CD4-positive, alpha-beta T cell (primary cell): ENCODE data around the gene SLAMF1. TPM values are rescaled to one million over a fixed set of nuclear protein-coding genes. Genes with fewer than 3 reads are reported as not detected.
"Not testable (repeated sequence)": the region's sequence is repeated elsewhere in the genome, so short reads cannot be mapped to it uniquely, and the experiment has no call there.

Source experiments
- ATAC-seq: fragments of 200-7000 bp; cut with Tn5 transposase; one replicate; pipeline ENCODE4 v1.10.0; 2022; ENCODE audit warnings: mild to moderate bottlenecking; ENCODE audit not compliant: poor library complexity
- CTCF ChIA-PET: fragments of 350-600 bp; sonication (Branson Sonifier 250); formaldehyde crosslinking; loops from one replicate; lab custom pipeline; 2021; ENCODE audit warnings: antibody characterized with exemption, inconsistent platforms; lab: Charles Lee
- POLR2A ChIA-PET: fragments of 350-600 bp; sonication (Branson Sonifier 250); formaldehyde crosslinking; loops from one replicate; lab custom pipeline; 2021; ENCODE audit warnings: antibody characterized with exemption, inconsistent platforms; lab: Charles Lee
- DNase-seq, 14 experiments: peaks; one replicate each; pipeline ENCODE4 v3.0.0-alpha.2; 2013 to 2020; ENCODE audit warnings: mixed read lengths in 2 of 14
- H3K27ac ChIP-seq, 2 donors: one replicate each; pipeline versions ENCODE4 v1.5.1 to v1.7.0; 2013; ENCODE audit warnings: low read length in 2 of 2, low read depth in 1 of 2, mild to moderate bottlenecking in 1 of 2
- H3K27me3 ChIP-seq, 2 experiments: 1 replicate in 1 of 2; 2 replicates in 1 of 2; pipeline versions ENCODE4 v1.6.1 to v1.7.0; 2013; ENCODE audit warnings: low read length in 2 of 2, control low read depth in 1 of 2, mild to moderate bottlenecking in 1 of 2, moderate library complexity in 1 of 2; ENCODE audit not compliant: insufficient read depth in 2 of 2, control insufficient read depth in 1 of 2
- H3K36me3 ChIP-seq: one replicate; pipeline ENCODE4 v1.6.1; 2013; ENCODE audit warnings: low read length, control low read depth; ENCODE audit not compliant: insufficient read depth
- H3K4me1 ChIP-seq: one replicate; pipeline ENCODE4 v1.6.1; 2013; ENCODE audit warnings: low read length, control low read depth; ENCODE audit not compliant: insufficient read depth
- H3K4me3 ChIP-seq: one replicate; pipeline ENCODE4 v1.5.1; 2013; ENCODE audit warnings: mild to moderate bottlenecking, low read length, moderate library complexity
- H3K9me3 ChIP-seq, 2 experiments: 1 replicate in 1 of 2; 2 replicates in 1 of 2; pipeline versions ENCODE4 v1.6.1 to v1.7.0; 2013; ENCODE audit warnings: low read length in 2 of 2, mild to moderate bottlenecking in 2 of 2, control low read depth in 1 of 2, moderate library complexity in 1 of 2; ENCODE audit not compliant: control insufficient read depth in 1 of 2, insufficient read depth in 1 of 2
- H3K27ac Mint-ChIP-seq: one replicate; pipeline ENCODE4 v1.8.0; 2020; ENCODE audit warnings: mixed read lengths
- H3K27me3 Mint-ChIP-seq: one replicate; pipeline ENCODE4 v1.8.0; 2021; ENCODE audit warnings: mixed read lengths
- H3K36me3 Mint-ChIP-seq: one replicate; pipeline ENCODE4 v1.8.0; 2021; ENCODE audit warnings: low read depth, mixed read lengths
- H3K4me1 Mint-ChIP-seq: one replicate; pipeline ENCODE4 v1.8.0; 2021; ENCODE audit warnings: low read depth, mixed read lengths
- H3K4me3 Mint-ChIP-seq: one replicate; pipeline ENCODE4 v1.8.0; 2020; ENCODE audit warnings: mild to moderate bottlenecking, mixed read lengths
- H3K9me3 Mint-ChIP-seq: one replicate; pipeline ENCODE4 v1.8.0; 2020; ENCODE audit warnings: mixed read lengths
- intact Hi-C, 2 experiments: fragments of 100-400 bp; cut with DNase I in 1 of 2; cut with micrococcal nuclease in 1 of 2; formaldehyde crosslinking; loops; one replicate each; pipeline versions ENCODE4 v1.15.1 to v1.9.0; 2023 to 2025; cut with DNase I, micrococcal nuclease
- polyA plus RNA-seq, 2 donors: library from polyadenylated mRNA; unstranded; fragments of 120-200 nt; gene quantifications; one replicate each; pipeline ENCODE4 v1.2.1, GENCODE V29; 2013
- total RNA-seq, 174 experiments: library from RNA in 2 of 174; stranded (reverse) in 2 of 174; gene quantifications; one replicate each; pipeline ENCODE4 v1.2.3 and lab custom pipeline; 2021 to 2026
- TF ChIP-seq, protein P1 (sequence below): fragments of 200-600 bp; IDR thresholded peaks from one replicate; pipeline ENCODE4 v1.8.0; 2022; ENCODE audit warnings: antibody characterized with exemption, mild to moderate bottlenecking

The SLAMF1 gene, protein sequence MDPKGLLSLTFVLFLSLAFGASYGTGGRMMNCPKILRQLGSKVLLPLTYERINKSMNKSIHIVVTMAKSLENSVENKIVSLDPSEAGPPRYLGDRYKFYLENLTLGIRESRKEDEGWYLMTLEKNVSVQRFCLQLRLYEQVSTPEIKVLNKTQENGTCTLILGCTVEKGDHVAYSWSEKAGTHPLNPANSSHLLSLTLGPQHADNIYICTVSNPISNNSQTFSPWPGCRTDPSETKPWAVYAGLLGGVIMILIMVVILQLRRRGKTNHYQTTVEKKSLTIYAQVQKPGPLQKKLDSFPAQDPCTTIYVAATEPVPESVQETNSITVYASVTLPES
- total RNA-seq (10 to 100 TPM; 39.4 to 39.8 TPM), total RNA-seq (lab: John Stamatoyannopoulos, UW) (26.1 to 698 (median 85.2) reads per million in 172 experiments)
- polyA plus RNA-seq (2013, experiment 1 of 2) = 50.1 TPM
- polyA plus RNA-seq (2013, experiment 2 of 2) = 59.7 TPM

DNA sequence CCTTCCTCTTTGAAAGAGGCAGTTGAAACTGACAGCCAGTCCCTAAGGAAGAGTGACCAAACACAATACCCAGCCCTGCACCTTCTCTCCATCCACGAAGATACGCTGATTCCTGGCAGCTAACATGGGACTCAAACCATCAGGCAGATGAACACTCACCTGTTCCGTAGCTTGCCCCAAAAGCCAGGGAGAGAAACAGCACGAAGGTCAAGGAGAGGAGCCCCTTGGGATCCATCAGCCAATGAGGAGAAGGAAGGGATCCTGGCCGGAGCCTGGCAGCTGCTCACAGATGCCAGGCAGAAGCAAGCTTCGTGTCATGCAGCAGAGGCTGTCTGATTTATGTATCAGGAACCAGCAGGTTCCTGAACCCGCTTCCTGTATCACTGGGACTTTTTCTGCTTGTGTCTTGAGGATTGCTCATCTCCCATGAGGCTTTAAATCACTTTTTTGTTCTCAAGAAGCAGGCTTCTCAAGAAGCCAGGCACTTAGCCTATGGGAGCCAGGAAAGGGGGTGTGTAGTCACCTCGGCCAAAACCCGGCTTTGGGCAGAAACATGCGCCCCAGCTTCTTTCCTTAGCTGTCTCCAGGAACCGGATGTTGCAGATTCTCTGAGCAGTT is at the start of gene SLAMF1:
Gene SLAMF1, minus strand, starts transcription at position 334 of the 618 bp plus-strand sequence. Its CDS starts 99 bp downstream, at position 235.
- Mint-ChIP-seq H3K27me3 (no peaks in the 10 kb centered on the region), H3K4me1 (peaks cover 78% of the 10 kb centered on the region), H3K27ac (peak within 1 kb of the TSS; percentile 97), H3K4me3 (peak within 1 kb of the TSS; percentile 97), H3K9me3 (no peaks in the 10 kb centered on the region), H3K36me3 (peaks cover 36% of the 10 kb centered on the region)
- H3K4me1 ChIP-seq = peaks cover 36% of the 10 kb centered on the region
- DNase-seq (peak in 6 of 14 experiments; percentile 22 to 78 (median 66)), ATAC-seq (peak; percentile 77)
- ChIA-PET POLR2A (interaction anchor here (0.6 to 5.7 kb wide), 13 partner anchors 7 to 218 kb away, joined by 3 to 74 read pairs (median 8); no protein-coding TSS in a partner anchor), CTCF (interaction anchor here (1.2 to 3.2 kb wide), 5 partner anchors 25 to 97 kb away, joined by 3 to 27 read pairs (median 5); no protein-coding TSS in a partner anchor)
- TF ChIP-seq, protein P1, sequence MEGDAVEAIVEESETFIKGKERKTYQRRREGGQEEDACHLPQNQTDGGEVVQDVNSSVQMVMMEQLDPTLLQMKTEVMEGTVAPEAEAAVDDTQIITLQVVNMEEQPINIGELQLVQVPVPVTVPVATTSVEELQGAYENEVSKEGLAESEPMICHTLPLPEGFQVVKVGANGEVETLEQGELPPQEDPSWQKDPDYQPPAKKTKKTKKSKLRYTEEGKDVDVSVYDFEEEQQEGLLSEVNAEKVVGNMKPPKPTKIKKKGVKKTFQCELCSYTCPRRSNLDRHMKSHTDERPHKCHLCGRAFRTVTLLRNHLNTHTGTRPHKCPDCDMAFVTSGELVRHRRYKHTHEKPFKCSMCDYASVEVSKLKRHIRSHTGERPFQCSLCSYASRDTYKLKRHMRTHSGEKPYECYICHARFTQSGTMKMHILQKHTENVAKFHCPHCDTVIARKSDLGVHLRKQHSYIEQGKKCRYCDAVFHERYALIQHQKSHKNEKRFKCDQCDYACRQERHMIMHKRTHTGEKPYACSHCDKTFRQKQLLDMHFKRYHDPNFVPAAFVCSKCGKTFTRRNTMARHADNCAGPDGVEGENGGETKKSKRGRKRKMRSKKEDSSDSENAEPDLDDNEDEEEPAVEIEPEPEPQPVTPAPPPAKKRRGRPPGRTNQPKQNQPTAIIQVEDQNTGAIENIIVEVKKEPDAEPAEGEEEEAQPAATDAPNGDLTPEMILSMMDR = no peak
- H3K36me3 ChIP-seq = peaks cover 7% of the 10 kb centered on the region
- no peaks in the 10 kb centered on the region for H3K27me3 ChIP-seq
- H3K4me3 ChIP-seq = peak within 1 kb of the TSS; percentile 69
- peak within 1 kb of the TSS; percentile 68 to 76 for H3K27ac ChIP-seq
- H3K9me3 ChIP-seq = no peaks in the 10 kb centered on the region
- intact Hi-C loops = loop anchor here (1.0 to 5.0 kb wide), 5 partner anchors 9 to 70 kb away; no protein-coding TSS in a partner anchor

DNA sequence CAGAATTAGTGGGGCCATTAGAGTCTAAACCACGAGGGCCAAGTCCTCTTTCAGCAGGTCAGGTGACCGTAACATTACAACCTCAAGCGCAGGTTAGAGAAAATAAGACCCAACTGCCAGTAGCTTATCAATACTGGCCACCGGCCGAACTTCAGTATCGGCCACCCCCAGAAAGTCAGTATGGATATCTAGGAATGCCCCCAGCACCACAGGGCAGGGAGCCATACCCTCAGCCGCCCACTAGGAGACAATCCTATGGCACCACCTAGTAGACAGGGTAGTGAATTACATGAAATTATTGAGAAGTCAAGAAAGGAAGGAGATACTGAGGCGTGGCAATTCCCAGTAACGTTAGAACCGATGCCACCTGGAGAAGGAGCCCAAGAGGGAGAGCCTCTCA is 45.5 kb upstream of the SLAMF1 start:
- TF ChIP-seq, protein P1 = peak; percentile 47
- H3K27me3 Mint-ChIP-seq, ATAC-seq, H3K4me3 Mint-ChIP-seq, H3K27ac ChIP-seq, H3K4me3 ChIP-seq, H3K9me3 Mint-ChIP-seq, intact Hi-C loops, H3K9me3 ChIP-seq, POLR2A ChIA-PET, H3K27me3 ChIP-seq: not testable (repeated sequence)
- Mint-ChIP-seq H3K36me3 (peaks cover 66% of the 10 kb centered on the region), H3K4me1 (peaks cover 90% of the 10 kb centered on the region), H3K27ac (peak overlapping the region; percentile 80)
- H3K36me3 ChIP-seq = peaks cover 23% of the 10 kb centered on the region
- CTCF ChIA-PET = interaction anchor here (0.9 to 1.5 kb wide), 6 partner anchors 9 to 76 kb away, joined by 3 to 6 read pairs (median 4); no protein-coding TSS in a partner anchor
- DNase-seq = peak in 3 of 14 experiments; percentile 28 to 61 (median 55)
- peaks cover 31% of the 10 kb centered on the region for H3K4me1 ChIP-seq

DNA sequence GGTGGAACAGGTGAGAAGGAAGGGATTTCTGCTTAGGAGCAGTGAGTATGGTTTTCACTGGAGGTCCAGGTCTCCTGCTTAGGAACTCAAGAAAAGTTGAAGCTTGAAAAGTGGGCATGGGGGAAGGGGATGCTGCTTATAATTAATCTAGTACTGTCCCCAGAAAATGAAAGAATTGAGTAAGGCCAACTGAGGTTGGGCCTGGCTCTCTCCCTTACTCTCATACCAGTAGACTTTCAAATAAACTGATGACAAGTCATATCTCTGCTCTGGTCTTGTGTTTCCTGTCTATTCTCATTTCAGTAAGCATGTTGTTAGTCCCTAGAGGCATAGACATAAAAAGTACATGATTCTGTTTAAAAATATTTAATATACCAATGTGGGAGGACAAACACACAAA is 38.4 kb upstream of the SLAMF1 start:
- H3K4me3 Mint-ChIP-seq = peak overlapping the region; percentile 22
- intact Hi-C loops = loop anchor here in 1 of 2 experiments (2.0 kb wide), 1 partner anchor 14 kb away; no protein-coding TSS in a partner anchor
- Histone ChIP-seq H3K9me3 (no peaks in the 10 kb centered on the region), H3K27me3 (no peaks in the 10 kb centered on the region), H3K4me3 (no peak overlapping the region), H3K36me3 (peaks cover 69% of the 10 kb centered on the region), H3K27ac (peak overlapping the region; percentile 49 to 79), H3K4me1 (peaks cover 65% of the 10 kb centered on the region)
- DNase-seq (no peak), ATAC-seq (no peak)
- H3K27me3 Mint-ChIP-seq = no peaks in the 10 kb centered on the region
- TF ChIP-seq, protein P1 = no peak
- POLR2A ChIA-PET = interaction anchor here (1.0 to 6.2 kb wide), 3 partner anchors 12 to 83 kb away, joined by 3 to 49 read pairs (median 6); no protein-coding TSS in a partner anchor
- peaks cover 91% of the 10 kb centered on the region for H3K4me1 Mint-ChIP-seq
- peaks cover 99% of the 10 kb centered on the region for H3K36me3 Mint-ChIP-seq
- H3K27ac Mint-ChIP-seq = peak overlapping the region; percentile 80
- no peaks in the 10 kb centered on the region for H3K9me3 Mint-ChIP-seq
- CTCF ChIA-PET = interaction anchor here (1.0 to 1.5 kb wide), 5 partner anchors 22 to 83 kb away, joined by 3 to 8 read pairs (median 4); no protein-coding TSS in a partner anchor
